SK-N-SH (cell line): ENCODE results near the gene SNF8.

Experiments
- EZH2phosphoT487 ChIP-seq: fragments of 200-600 bp; sonication (generic); IDR thresholded peaks from 2 replicates; pipeline ENCODE4 v1.6.1; 2017; ENCODE audit warnings: low read depth, mixed run types, mild to moderate bottlenecking, antibody characterized with exemption, moderate library complexity, borderline replicate concordance
- GABPA ChIP-seq: IDR thresholded peaks from 2 replicates; pipeline ENCODE4 v1.4.0; 2012; ENCODE audit warnings: low read depth, mild to moderate bottlenecking
- GATA2 ChIP-seq: sonication (generic); formaldehyde crosslinking; IDR thresholded peaks from 2 replicates; pipeline ENCODE4 v1.5.0; 2020; ENCODE audit warnings: mild to moderate bottlenecking, missing genetic modification reagents
- JUND ChIP-seq: IDR thresholded peaks from 2 replicates; pipeline ENCODE4 v1.4.0; 2012
- POLR2AphosphoS5 ChIP-seq: IDR thresholded peaks from 2 replicates; pipeline ENCODE4 v1.6.1; 2012; ENCODE audit warnings: low read depth, low read length
- RAD21 ChIP-seq: IDR thresholded peaks from 2 replicates; pipeline ENCODE4 v1.6.1; 2012; ENCODE audit warnings: mild to moderate bottlenecking, low read length
- SIN3A ChIP-seq: IDR thresholded peaks from 2 replicates; pipeline ENCODE4 v1.6.1; 2012; ENCODE audit warnings: low read depth, mild to moderate bottlenecking, low read length, moderate library complexity, borderline replicate concordance
- SMC3 ChIP-seq: IDR thresholded peaks from 2 replicates; pipeline ENCODE4 v1.6.1; 2012; ENCODE audit warnings: low read depth, low read length, improper control_type of control experiment
- TEAD4 ChIP-seq: IDR thresholded peaks from 2 replicates; pipeline ENCODE4 v1.4.0; 2012; ENCODE audit warnings: mild to moderate bottlenecking, borderline replicate concordance; ENCODE audit not compliant: insufficient read depth
- TF ChIP-seq, protein P1 (sequence below): fragments of 200-600 bp; sonication (generic); IDR thresholded peaks from 2 replicates; pipeline ENCODE4 v1.6.1; 2017; ENCODE audit warnings: antibody characterized with exemption, mild to moderate bottlenecking, moderate library complexity

DNA sequence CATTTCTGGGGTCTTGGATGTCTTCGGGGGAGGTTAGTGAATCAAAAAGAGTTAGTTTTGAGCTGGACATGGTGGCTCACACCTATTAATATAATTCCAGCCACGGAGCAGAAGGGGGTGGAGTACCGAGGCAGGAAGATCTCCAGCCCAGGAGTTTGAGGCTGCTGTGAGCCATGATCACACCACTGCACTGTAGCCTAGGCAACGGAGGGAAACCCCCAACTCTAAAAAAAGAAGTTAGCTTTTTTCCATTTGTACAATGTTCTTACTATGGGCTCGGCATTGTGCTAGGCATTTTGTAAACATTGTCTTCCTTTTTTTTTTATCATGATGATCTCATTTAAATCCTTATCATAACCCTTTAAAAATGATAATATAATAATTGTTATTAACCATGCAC is 8.3 kb upstream of the SNF8 start:
- no peak for TF ChIP-seq GATA2
- TF ChIP-seq RAD21: no peak
- TF ChIP-seq GABPA: no peak
- no peak for TF ChIP-seq SMC3
- no peak for TF ChIP-seq POLR2AphosphoS5
- no peak for TF ChIP-seq TEAD4
- TF ChIP-seq, protein P1, sequence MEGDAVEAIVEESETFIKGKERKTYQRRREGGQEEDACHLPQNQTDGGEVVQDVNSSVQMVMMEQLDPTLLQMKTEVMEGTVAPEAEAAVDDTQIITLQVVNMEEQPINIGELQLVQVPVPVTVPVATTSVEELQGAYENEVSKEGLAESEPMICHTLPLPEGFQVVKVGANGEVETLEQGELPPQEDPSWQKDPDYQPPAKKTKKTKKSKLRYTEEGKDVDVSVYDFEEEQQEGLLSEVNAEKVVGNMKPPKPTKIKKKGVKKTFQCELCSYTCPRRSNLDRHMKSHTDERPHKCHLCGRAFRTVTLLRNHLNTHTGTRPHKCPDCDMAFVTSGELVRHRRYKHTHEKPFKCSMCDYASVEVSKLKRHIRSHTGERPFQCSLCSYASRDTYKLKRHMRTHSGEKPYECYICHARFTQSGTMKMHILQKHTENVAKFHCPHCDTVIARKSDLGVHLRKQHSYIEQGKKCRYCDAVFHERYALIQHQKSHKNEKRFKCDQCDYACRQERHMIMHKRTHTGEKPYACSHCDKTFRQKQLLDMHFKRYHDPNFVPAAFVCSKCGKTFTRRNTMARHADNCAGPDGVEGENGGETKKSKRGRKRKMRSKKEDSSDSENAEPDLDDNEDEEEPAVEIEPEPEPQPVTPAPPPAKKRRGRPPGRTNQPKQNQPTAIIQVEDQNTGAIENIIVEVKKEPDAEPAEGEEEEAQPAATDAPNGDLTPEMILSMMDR: no peak
- no peak for TF ChIP-seq JUND
- TF ChIP-seq SIN3A: no peak
- TF ChIP-seq EZH2phosphoT487: no peak
